Body of pancreas (tissue), 4 donors: Measurements from ENCODE around the gene SOCS6. TPM values are rescaled to one million over a fixed set of nuclear protein-coding genes. Genes with fewer than 3 reads are reported as not detected.

ENCODE experiments used
- ATAC-seq: fragments of 150-250 bp; one replicate; pipeline ENCODE4 v1.9.1; 2016
- DNase-seq, 4 donors: peaks; one replicate each; pipeline ENCODE4 v3.0.0-alpha.2; 2019
- H3K27ac ChIP-seq, 4 donors: fragments of 200-600 bp; sonication (generic); 1 replicate in 3 of 4; 2 replicates in 1 of 4; pipeline versions ENCODE4 v1.5.1 to v1.6.1; 2016 to 2019; ENCODE audit warnings: mild to moderate bottlenecking in 1 of 4, mixed read lengths in 1 of 4, moderate library complexity in 1 of 4
- H3K27me3 ChIP-seq, 2 donors: fragments of 200-600 bp; sonication (generic); one replicate each; pipeline ENCODE4 v1.6.0; 2016; ENCODE audit warnings: mild to moderate bottlenecking in 1 of 2
- H3K36me3 ChIP-seq, 2 donors: fragments of 200-600 bp; sonication (generic); replicated peaks in 1 of 2; 2 replicates each; pipeline ENCODE4 v1.5.1; 2016; ENCODE audit warnings: low read depth in 2 of 2; ENCODE audit not compliant: insufficient read depth in 1 of 2
- H3K4me1 ChIP-seq: fragments of 200-600 bp; sonication (generic); one replicate; pipeline ENCODE4 v1.6.0; 2016
- H3K4me3 ChIP-seq, 2 donors: fragments of 200-600 bp; sonication (generic); 1 replicate in 1 of 2; 2 replicates in 1 of 2; pipeline ENCODE4 v1.5.1; 2016 to 2019
- H3K9me3 ChIP-seq, 3 donors: fragments of 200-600 bp; sonication (generic); 1 replicate in 2 of 3; 2 replicates in 1 of 3; pipeline ENCODE4 v1.5.1; 2016
- POLR2A ChIP-seq, 3 donors: fragments of 450-650 bp; IDR thresholded peaks; one replicate each; pipeline ENCODE4 v1.6.1; 2016; ENCODE audit warnings: antibody characterized with exemption in 3 of 3, mild to moderate bottlenecking in 2 of 3
- WGBS, 2 donors: methylation state at CpG; one replicate each; pipeline ENCODE4 v1.1.5; 2017; 5-methylcytosine and 5-hydroxymethylcytosine counted together
- intact Hi-C: fragments of 100-400 bp; cut with DNase I; formaldehyde crosslinking; loops from one replicate; pipeline ENCODE4 v1.15.1; 2023
- total RNA-seq, 2 donors: library from RNA; depleted of rRNA; stranded (reverse); fragments of >200 nt; gene quantifications; one replicate each; pipeline ENCODE4 v1.1.0, GENCODE V29; 2016
- TF ChIP-seq, protein P1 (sequence below), 7 experiments: fragments of 450-650 bp in 4 of 7; fragments of 200-600 bp in 3 of 7; sonication (generic) in 3 of 7; IDR thresholded peaks; one replicate each; pipeline ENCODE4 v1.5.1; 2016 to 2019; ENCODE audit warnings: antibody characterized with exemption in 7 of 7

The SOCS6 gene
- total RNA-seq, 2 donors from 2014 or later, result 7.3 to 17.9 TPM

DNA sequence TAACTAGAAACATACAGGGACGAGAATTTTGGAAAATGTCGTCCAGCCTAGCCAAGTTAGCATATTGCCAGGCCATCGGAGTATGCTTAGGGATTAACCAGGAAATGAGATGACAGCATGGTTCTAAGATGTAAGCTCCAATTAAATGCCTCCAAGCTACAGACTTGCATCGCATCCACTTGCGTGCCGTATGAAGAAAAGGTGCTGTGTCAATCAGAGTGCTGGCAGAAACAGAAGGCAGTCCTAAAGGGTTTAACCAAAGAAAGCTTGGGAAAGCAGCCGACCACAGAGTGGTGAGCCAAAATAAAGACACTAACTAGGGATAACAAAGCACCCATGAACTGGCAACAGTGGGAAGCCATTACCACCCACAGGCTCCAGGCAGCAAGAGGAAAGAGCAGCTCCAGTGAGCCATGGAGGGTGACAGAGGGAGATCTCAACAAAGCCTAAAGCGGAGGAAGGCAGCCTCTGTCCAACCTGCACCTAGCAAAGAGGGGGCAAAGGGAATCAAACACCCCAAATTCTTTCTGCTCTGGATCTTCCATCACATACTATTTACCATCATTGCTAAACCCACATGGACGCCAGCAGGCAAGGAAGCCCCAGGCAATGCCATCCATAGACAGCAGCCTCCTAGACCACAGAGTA lies 27.6 kb upstream of the SOCS6 start:
- no peak for DNase-seq
- TF ChIP-seq POLR2A (IDR thresholded peaks at IDR 0.05), result no peak
- TF ChIP-seq, protein P1, sequence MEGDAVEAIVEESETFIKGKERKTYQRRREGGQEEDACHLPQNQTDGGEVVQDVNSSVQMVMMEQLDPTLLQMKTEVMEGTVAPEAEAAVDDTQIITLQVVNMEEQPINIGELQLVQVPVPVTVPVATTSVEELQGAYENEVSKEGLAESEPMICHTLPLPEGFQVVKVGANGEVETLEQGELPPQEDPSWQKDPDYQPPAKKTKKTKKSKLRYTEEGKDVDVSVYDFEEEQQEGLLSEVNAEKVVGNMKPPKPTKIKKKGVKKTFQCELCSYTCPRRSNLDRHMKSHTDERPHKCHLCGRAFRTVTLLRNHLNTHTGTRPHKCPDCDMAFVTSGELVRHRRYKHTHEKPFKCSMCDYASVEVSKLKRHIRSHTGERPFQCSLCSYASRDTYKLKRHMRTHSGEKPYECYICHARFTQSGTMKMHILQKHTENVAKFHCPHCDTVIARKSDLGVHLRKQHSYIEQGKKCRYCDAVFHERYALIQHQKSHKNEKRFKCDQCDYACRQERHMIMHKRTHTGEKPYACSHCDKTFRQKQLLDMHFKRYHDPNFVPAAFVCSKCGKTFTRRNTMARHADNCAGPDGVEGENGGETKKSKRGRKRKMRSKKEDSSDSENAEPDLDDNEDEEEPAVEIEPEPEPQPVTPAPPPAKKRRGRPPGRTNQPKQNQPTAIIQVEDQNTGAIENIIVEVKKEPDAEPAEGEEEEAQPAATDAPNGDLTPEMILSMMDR (IDR thresholded peaks at IDR 0.05), result no peak
- no peaks in the 10 kb centered on the region for H3K27me3 ChIP-seq
- H3K9me3 ChIP-seq, result no peaks in the 10 kb centered on the region
- no peak overlapping the region for H3K4me3 ChIP-seq
- H3K4me1 ChIP-seq, result no peaks in the 10 kb centered on the region
- no peak for ATAC-seq
- 88% methylated on average over 9 of the region's 9 CpGs for WGBS, 2 donors
- no peaks in the 10 kb centered on the region for H3K36me3 ChIP-seq
- no peak overlapping the region for H3K27ac ChIP-seq
- intact Hi-C loops, result no loop called here

DNA sequence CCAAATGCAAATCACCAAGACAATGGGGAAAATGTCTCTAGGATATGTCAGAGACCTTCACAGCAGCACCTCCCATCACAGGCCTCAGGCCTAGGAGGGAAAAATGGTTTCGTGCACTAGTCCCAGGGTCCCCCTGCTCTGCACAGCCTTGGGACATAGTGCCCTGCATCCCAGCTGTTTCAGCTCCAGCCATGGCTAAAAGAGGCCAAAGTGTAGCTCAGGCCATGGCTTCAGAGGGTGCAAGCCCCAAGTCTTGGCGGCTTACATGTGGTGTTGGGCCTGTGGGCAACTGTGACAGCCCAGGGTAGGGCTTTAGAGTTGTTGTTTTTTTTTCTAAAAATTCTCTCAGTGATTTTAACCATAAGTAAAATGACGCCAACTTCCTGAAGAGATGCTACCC lies 25.5 kb upstream of the SOCS6 start:
- TF ChIP-seq, protein P1 (IDR thresholded peaks at IDR 0.05), result no peak
- no peak for TF ChIP-seq POLR2A (IDR thresholded peaks at IDR 0.05)
- H3K4me3 ChIP-seq, result no peak overlapping the region
- intact Hi-C loops, result no loop called here
- H3K9me3 ChIP-seq, result no peaks in the 10 kb centered on the region
- no peaks in the 10 kb centered on the region for H3K27me3 ChIP-seq
- no peak for ATAC-seq
- H3K36me3 ChIP-seq, result no peaks in the 10 kb centered on the region
- H3K27ac ChIP-seq, result no peak overlapping the region
- H3K4me1 ChIP-seq, result no peaks in the 10 kb centered on the region
- WGBS, 2 donors, result 74 to 96% methylated on average over 3 of the region's 3 CpGs
- DNase-seq, result no peak

DNA sequence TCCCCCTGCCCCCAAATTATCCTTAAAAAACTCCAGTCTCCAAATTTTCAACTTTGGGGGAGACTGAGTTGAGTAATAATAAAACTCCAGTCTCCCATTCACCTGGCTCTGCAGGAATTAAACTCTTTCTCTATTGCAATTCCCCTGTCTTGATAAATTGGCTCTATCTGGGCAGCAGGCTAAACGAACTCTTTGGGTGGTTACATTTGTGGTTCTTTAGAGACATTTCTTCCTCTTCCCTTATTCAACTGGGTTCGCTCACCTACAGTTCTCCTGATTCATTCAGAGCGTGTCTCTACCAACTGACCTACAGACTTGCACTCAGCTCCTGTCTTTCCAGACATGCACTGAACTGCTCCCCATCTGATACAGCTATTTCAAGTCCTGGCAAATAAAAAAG lies 17.1 kb upstream of the SOCS6 start:
- Histone ChIP-seq H3K27ac (no peak overlapping the region), H3K27me3 (no peaks in the 10 kb centered on the region), H3K4me1 (no peaks in the 10 kb centered on the region), H3K4me3 (no peak overlapping the region), H3K9me3 (peaks cover 0 to 14% (median 0%) of the 10 kb centered on the region in 3 donors), H3K36me3 (no peaks in the 10 kb centered on the region)
- WGBS, 2 donors, result 69 to 83% methylated on average over 3 of the region's 3 CpGs
- TF ChIP-seq POLR2A (IDR thresholded peaks at IDR 0.05), result no peak
- TF ChIP-seq, protein P1 (IDR thresholded peaks at IDR 0.05), result no peak
- intact Hi-C loops, result no loop called here
- no peak for DNase-seq
- ATAC-seq, result no peak

DNA sequence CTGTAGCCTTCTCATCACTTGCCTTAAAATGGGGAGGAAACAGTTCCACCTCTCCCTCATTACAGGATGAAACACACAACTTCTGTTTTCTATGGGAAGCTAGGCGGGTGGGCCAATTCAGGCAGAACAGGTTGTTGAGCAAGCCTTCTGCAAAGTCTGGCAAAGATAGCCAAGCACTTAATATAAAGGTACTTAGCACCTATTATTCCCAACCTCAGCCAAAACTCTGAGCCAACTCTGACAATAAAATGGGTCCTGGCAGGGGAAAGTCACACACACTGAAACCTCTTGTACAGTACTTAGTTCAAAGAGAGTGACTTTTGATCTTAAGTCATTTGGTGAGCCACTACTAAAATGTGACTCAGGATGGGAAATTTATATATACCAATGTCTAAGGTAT lies 15.8 kb upstream of the SOCS6 start:
- WGBS, 2 donors, result 77 to 80% methylated on average over 1 of the region's 1 CpG
- intact Hi-C loops, result no loop called here
- Histone ChIP-seq H3K36me3 (no peaks in the 10 kb centered on the region), H3K27ac (no peak overlapping the region), H3K27me3 (no peaks in the 10 kb centered on the region), H3K4me1 (no peaks in the 10 kb centered on the region), H3K9me3 (peaks cover 0 to 14% (median 0%) of the 10 kb centered on the region in 3 donors), H3K4me3 (no peak overlapping the region)
- no peak for TF ChIP-seq POLR2A (IDR thresholded peaks at IDR 0.05)
- TF ChIP-seq, protein P1 (IDR thresholded peaks at IDR 0.05), result no peak
- no peak for ATAC-seq
- no peak for DNase-seq
